ENCODE measurements around the gene CCDC57. TPM values are rescaled to one million over a fixed set of nuclear protein-coding genes. Genes with fewer than 3 reads are reported as not detected.
A peak's percentile ranks its signal among the peaks of the same experiment; 100 is the strongest.
"Not testable (repeated sequence)": the region's sequence is repeated elsewhere in the genome, so short reads cannot be mapped to it uniquely, and the experiment has no call there.

Gene CCDC57, protein sequence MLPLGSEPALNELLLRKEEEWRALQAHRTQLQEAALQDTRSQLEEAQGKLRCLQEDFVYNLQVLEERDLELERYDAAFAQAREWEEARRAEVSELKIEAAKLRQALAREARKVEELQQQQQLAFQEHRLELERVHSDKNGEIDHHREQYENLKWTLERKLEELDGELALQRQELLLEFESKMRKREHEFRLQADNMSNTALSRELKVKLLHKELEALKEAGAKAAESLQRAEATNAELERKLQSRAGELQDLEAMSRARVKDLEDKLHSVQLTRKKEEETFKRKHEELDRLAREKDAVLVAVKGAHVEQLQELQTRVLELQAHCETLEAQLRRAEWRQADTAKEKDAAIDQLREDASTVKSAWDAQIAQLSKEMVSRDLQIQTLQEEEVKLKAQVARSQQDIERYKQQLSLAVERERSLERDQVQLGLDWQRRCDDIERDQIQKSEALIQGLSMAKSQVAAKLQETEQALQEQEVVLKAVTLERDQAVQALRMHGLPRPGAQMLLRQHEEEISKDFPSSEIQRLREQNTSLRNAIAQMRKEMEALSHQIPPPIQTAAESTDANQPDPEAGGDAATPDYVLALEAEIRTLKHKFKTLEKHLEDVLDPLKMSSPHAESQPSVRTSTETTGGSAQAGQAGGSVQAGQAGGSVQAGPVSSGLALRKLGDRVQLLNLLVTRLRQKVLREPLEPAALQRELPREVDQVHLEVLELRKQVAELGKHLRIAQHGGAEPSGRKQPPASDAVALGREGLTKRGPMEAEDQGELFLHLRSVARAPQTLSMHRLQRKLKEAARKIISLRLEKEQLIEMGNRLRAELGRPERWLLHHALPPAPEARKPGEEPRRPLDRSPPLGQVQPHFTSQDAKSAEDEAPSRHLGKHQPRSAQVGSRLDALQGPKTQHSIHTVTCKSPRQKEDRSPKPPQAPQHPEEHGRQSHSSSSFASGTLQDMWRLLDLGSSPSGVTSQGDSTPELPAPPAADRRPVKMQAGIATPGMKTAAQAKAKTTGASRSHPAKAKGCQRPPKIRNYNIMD
- total RNA-seq (100 to 1,000 TPM in 1 of 5 donors, 10 to 100 TPM in 4; 43.9 to 166 (median 90.6) TPM), polyA plus RNA-seq (10 to 100 TPM; 50.9 to 75.5 (median 72.5) TPM)
- long read RNA-seq, donor 1, partial matches to known transcripts, result 0 of 3 reads
- long read RNA-seq, donor 1, other reads (novel, unspliced or antisense), result 0 of 3 reads
- long read RNA-seq, donor 2, partial matches to known transcripts, result 0 of 2 reads
- long read RNA-seq, donor 2, other reads (novel, unspliced or antisense), result 0 of 2 reads
- long read RNA-seq, donor 3, partial matches to known transcripts, result 0 of 2 reads
- long read RNA-seq, donor 3, other reads (novel, unspliced or antisense), result 0 of 2 reads
- long read RNA-seq, donor 4, partial matches to known transcripts, result 0 of 1 reads
- long read RNA-seq, donor 4, other reads (novel, unspliced or antisense), result 0 of 1 reads
- long read RNA-seq, donor 5, transcript CCDC57-219 (2 exons, 513 nt), result major isoform, 7 of 7 reads
- long read RNA-seq, donor 5, partial matches to known transcripts, result 0 of 7 reads
- long read RNA-seq, donor 5, other reads (novel, unspliced or antisense), result 0 of 7 reads
- long read RNA-seq, donor 6, transcript CCDC57-219 (2 exons, 513 nt), result major isoform, 14 of 14 reads
- long read RNA-seq, donor 6, partial matches to known transcripts, result 0 of 14 reads
- long read RNA-seq, donor 6, other reads (novel, unspliced or antisense), result 0 of 14 reads
- long read RNA-seq, donor 7, transcript CCDC57-219 (2 exons, 513 nt), result major isoform, 9 of 9 reads
- long read RNA-seq, donor 7, partial matches to known transcripts, result 0 of 9 reads
- long read RNA-seq, donor 7, other reads (novel, unspliced or antisense), result 0 of 9 reads
- long read RNA-seq, donor 8, transcript CCDC57-219 (2 exons, 513 nt), result major isoform, 12 of 12 reads
- long read RNA-seq, donor 8, partial matches to known transcripts, result 0 of 12 reads
- long read RNA-seq, donor 8, other reads (novel, unspliced or antisense), result 0 of 12 reads
- long read RNA-seq, donor 9, transcript CCDC57-219 (2 exons, 513 nt), result major isoform, 9 of 9 reads
- long read RNA-seq, donor 9, partial matches to known transcripts, result 0 of 9 reads
- long read RNA-seq, donor 9, other reads (novel, unspliced or antisense), result 0 of 9 reads
- long read RNA-seq, donor 10, partial matches to known transcripts, result 0 of 2 reads
- long read RNA-seq, donor 10, other reads (novel, unspliced or antisense), result 0 of 2 reads

DNA sequence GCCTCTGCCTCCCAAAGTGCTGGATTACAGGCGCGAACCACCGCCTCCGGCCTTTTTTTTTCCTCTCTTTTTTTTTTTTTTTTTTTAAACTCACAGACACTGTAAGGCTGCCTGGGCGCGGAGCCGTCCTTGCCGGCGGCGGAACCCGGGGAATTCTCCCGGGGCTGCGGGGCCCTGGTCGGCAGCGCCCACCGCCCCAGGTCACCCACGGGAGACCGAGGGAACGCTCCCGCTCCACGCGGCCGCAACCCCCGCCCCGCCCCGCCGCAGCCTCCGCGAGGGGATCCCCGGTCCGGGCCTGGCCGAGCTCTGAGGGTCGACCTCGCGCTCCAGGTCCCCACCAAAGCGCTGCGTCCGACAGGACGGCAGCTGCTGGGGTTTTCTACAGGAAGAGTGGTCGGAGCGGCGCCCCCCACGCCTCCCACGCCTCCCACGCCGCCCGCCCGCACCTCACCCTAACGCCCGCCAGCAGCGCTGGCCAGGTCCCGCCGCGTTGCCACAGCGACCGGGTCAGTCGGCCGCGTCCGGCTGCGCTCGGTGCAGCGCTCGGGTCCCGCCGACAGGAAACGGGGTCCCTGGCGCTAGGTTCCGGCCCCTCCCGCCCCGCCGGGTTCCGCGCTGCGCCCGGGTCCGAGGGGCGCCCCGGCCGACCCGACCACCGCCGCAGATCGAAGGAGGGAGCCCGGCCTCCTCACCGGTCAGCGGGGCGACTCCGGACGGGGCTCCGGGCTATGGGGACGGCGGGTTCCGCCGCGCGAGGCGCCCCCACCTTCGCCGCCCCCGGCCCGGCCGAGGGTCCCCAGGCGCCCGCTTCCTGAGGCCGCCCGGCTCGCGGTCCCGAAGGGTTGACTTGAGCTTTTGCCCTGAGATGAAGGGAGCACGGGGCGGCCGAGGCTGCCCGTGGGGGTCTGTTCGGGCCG, at the start of gene CCDC57:
Gene CCDC57 (minus strand): TSS at position 512 of the 920 bp plus-strand sequence. CDS start 10,898 bp downstream, outside the sequence.
- TF ChIP-seq, protein P1, sequence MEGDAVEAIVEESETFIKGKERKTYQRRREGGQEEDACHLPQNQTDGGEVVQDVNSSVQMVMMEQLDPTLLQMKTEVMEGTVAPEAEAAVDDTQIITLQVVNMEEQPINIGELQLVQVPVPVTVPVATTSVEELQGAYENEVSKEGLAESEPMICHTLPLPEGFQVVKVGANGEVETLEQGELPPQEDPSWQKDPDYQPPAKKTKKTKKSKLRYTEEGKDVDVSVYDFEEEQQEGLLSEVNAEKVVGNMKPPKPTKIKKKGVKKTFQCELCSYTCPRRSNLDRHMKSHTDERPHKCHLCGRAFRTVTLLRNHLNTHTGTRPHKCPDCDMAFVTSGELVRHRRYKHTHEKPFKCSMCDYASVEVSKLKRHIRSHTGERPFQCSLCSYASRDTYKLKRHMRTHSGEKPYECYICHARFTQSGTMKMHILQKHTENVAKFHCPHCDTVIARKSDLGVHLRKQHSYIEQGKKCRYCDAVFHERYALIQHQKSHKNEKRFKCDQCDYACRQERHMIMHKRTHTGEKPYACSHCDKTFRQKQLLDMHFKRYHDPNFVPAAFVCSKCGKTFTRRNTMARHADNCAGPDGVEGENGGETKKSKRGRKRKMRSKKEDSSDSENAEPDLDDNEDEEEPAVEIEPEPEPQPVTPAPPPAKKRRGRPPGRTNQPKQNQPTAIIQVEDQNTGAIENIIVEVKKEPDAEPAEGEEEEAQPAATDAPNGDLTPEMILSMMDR (IDR thresholded peaks at IDR 0.05), result no peak
- peak; percentile 56 to 89 (median 61) for TF ChIP-seq POLR2AphosphoS5 (IDR thresholded peaks at IDR 0.05)
- H3K36me3 ChIP-seq, result peaks cover 0 to 2% (median 0%) of the 10 kb centered on the region in 4 donors
- intact Hi-C loops (cut with DNase I; ENCODE audit: low total_unique reads), result no loop called here
- peaks cover 40 to 59% (median 46%) of the 10 kb centered on the region in 4 donors for H3K4me1 ChIP-seq
- peak within 1 kb of the TSS; percentile 89 to 95 (median 93) for H3K4me3 ChIP-seq
- DNase-seq, result peak; percentile 87 to 94
- no peaks in the 10 kb centered on the region for H3K9me3 ChIP-seq
- H3K27me3 ChIP-seq, result no peaks in the 10 kb centered on the region
- H3K27ac ChIP-seq, result peak within 1 kb of the TSS; percentile 81 to 94 (median 90)
- WGBS, 5 donors, result 0 to 1% (median 0%) methylated on average over 17 to 116 of the region's 116 CpGs

DNA sequence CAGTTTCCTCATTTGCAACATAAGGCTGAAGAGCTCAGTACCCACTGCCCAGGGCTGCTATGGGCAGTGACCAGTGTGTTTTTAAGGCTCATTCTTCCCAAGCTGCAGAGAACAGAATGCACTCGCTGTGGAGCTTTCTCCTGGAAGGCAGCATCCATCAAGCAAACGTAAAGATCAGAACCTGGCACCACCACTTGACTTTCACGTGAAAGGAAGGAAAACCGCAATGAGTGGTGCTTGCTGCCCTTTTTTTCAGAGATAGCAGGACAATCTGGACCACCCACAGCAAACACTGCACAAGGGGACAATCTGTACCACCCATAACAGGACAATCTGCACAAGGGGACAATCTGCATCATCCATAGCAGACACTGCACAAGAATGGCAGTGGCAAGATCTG, 49.7 kb upstream of the CCDC57 start:
- Histone ChIP-seq H3K4me3 (no peak overlapping the region), H3K4me1 (peaks cover 29 to 73% (median 42%) of the 10 kb centered on the region in 4 donors), H3K9me3 (no peaks in the 10 kb centered on the region), H3K27me3 (no peaks in the 10 kb centered on the region), H3K36me3 (peaks cover 80 to 94% (median 92%) of the 10 kb centered on the region in 4 donors), H3K27ac (peak overlapping the region in 3 of 5 donors; percentile 30 to 100 (median 67))
- DNase-seq, result no peak
- 51 to 78% (median 55%) methylated on average over 4 of the region's 4 CpGs for WGBS, 5 donors
- intact Hi-C loops (cut with DNase I; ENCODE audit: low total_unique reads), result no loop called here
- TF ChIP-seq EP300 (IDR thresholded peaks at IDR 0.05), result no peak
- TF ChIP-seq POLR2AphosphoS5 (IDR thresholded peaks at IDR 0.05), result no peak
- TF ChIP-seq, protein P1 (IDR thresholded peaks at IDR 0.05), result no peak
- TF ChIP-seq POLR2A (IDR thresholded peaks at IDR 0.05), result no peak

DNA sequence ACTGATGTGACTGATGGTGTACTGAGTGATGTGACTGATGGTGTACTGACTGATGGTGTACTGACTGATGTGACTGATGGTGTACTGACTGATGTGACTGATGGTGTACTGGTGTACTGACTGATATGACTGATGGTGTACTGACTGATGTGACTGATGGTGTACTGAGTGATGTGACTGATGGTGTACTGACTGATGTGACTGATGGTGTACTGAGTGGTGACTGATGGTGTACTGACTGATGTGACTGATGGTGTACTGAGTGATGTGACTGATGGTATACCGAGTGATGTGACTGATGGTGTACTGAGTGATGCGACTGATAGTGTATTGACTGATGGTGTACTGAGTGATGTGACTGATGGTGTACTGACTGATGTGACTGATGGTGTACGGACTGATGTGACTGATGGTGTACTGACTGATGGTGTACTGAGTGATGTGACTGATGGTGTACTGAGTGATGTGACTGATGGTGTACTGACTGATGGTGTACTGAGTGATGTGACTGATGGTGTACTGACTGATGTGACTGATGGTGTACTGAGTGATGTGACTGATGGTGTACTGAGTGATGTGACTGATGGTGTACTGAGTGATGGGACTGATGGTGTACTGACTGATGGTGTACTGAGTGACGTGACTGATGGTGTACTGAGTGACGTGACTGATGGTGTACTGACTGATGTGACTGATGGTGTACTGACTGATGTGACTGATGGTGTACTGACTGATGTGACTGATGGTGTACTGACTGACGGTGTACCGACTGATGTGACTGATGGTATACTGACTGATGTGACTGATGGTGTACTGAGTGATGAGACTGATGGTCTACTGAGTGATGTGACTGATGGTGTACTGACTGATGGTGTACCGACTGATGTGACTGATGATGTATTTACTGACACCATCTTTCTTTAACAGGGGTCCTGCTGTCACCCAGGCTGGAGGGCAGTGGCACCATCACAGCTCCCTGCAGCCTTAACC, 47.6 kb upstream of the CCDC57 start:
- whole genome bisulfite sequencing, 5 donors, result 85 to 92% (median 90%) methylated on average over 5 to 8 of the region's 8 CpGs
- intact Hi-C loops (cut with DNase I; ENCODE audit: low total_unique reads); H3K27me3 ChIP-seq; DNase-seq; H3K9me3 ChIP-seq; H3K4me3 ChIP-seq: not testable (repeated sequence)
- Histone ChIP-seq H3K4me1 (peaks cover 11 to 61% (median 27%) of the 10 kb centered on the region in 4 donors), H3K27ac (peak overlapping the region in 1 of 5 donors; percentile 42), H3K36me3 (peaks cover 80 to 100% (median 98%) of the 10 kb centered on the region in 4 donors)

All from stomach (tissue), 19 donors.